Measurements from ENCODE around the gene TNIK. TPM values are rescaled to one million over a fixed set of nuclear protein-coding genes. Genes with fewer than 3 reads are reported as not detected.
A peak's percentile ranks its signal among the peaks of the same experiment; 100 is the strongest.

The TNIK gene
- total RNA-seq, 1 experiment from 2014 or later, result 22.4 TPM

DNA sequence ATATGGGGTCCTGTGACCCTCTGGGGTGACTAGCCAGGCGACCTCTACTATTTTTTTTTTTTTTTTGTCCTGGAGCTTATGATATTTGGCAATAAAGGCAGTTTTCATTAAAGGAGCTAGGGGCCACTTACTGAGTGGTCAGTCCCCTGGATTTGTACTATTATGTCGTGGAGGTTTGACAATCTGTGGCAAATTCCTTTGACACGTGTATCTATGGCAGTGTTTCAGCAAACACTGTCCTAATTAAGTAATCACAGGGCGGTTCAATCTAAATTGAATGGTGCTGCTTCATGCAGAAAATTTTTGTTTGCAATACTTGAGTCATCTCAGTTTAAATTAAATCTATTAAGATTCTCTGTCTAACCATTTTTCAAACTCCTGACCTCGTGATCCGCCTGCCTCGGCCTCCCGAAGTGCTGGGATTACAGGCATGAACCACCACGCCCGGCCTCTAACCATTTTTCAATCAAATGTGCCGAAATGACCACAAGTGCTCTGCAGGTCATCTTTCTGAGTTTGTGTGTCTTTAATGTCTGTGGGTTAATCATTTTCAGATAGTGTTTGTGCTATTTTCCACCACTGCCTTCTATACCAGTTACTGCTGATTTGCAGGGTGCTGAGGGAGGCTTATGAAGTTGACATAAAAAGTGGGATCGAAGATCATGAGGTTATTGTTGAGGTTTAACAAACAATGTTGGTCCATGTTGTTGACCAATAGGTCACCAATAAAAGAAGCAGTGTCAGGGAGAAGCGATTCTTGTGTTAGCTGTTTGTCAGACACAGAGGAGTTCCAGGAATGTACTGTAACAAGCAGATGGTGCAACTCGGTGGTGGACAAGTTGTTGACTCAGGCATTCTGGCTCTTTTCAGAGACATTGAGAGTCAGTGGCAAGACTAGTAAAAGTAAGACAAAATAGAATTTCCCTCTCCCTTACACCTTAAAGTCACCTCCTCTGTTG, 415.1 kb downstream of the TNIK start:
- no peaks in the 10 kb centered on the region for H3K36me3 ChIP-seq (ENCODE audit: control insufficient read depth, insufficient read depth, low read length)
- Mint-ChIP-seq H3K36me3 (ENCODE audit: insufficient read depth, unreplicated experiment) (no peaks in the 10 kb centered on the region), H3K27ac (ENCODE audit: unreplicated experiment) (peak overlapping the region; percentile 88), H3K4me1 (ENCODE audit: low read depth, unreplicated experiment) (peaks cover 52% of the 10 kb centered on the region), H3K9me3 (ENCODE audit: unreplicated experiment) (no peaks in the 10 kb centered on the region), H3K27me3 (ENCODE audit: insufficient read depth, unreplicated experiment) (no peaks in the 10 kb centered on the region), H3K4me3 (ENCODE audit: unreplicated experiment) (no peak overlapping the region)
- POLR2A ChIA-PET, result interaction anchor here (0.6 kb wide), 1 partner anchor 33 kb away, joined by 4 read pairs; no protein-coding TSS in a partner anchor
- DNase-seq, result peak; percentile 66 to 67
- BruUV-seq (replicated peaks), result no TSS peak
- no peaks in the 10 kb centered on the region for H3K9me3 ChIP-seq
- no peaks in the 10 kb centered on the region for H3K27me3 ChIP-seq (replicated peaks; ENCODE audit: control insufficient read depth, insufficient read depth, low read length)
- TF ChIP-seq, protein P1, sequence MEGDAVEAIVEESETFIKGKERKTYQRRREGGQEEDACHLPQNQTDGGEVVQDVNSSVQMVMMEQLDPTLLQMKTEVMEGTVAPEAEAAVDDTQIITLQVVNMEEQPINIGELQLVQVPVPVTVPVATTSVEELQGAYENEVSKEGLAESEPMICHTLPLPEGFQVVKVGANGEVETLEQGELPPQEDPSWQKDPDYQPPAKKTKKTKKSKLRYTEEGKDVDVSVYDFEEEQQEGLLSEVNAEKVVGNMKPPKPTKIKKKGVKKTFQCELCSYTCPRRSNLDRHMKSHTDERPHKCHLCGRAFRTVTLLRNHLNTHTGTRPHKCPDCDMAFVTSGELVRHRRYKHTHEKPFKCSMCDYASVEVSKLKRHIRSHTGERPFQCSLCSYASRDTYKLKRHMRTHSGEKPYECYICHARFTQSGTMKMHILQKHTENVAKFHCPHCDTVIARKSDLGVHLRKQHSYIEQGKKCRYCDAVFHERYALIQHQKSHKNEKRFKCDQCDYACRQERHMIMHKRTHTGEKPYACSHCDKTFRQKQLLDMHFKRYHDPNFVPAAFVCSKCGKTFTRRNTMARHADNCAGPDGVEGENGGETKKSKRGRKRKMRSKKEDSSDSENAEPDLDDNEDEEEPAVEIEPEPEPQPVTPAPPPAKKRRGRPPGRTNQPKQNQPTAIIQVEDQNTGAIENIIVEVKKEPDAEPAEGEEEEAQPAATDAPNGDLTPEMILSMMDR (IDR thresholded peaks at IDR 0.05; ENCODE audit: insufficient read depth in 1 of 2, low read depth in 1 of 2, low read length in 1 of 2, severe bottlenecking in 1 of 2, unreplicated experiment in 1 of 2), result no peak
- CTCF ChIA-PET, result interaction anchor here (0.7 to 1.9 kb wide), 2 partner anchors 33 to 83 kb away, joined by 5 to 12 read pairs; no protein-coding TSS in a partner anchor
- intact Hi-C loops (cut with micrococcal nuclease; ENCODE audit: unreplicated experiment), result loop anchor here (1.0 kb wide), 4 partner anchors 10 to 85 kb away; no protein-coding TSS in a partner anchor
- no peak overlapping the region for H3K4me3 ChIP-seq (ENCODE audit: low read depth, low read length)
- H3K4me1 ChIP-seq, result peaks cover 47% of the 10 kb centered on the region

GRCh38 chr3:171044384-171044783, 415.8 kb downstream of the TNIK start:
- peak overlapping the region; percentile 88 for H3K27ac Mint-ChIP-seq (ENCODE audit: unreplicated experiment)
- intact Hi-C loops (cut with micrococcal nuclease; ENCODE audit: unreplicated experiment), result loop anchor here (1.0 kb wide), 1 partner anchor 11 kb away; no protein-coding TSS in a partner anchor
- CTCF ChIA-PET, result interaction anchor here (1.9 kb wide), 1 partner anchor 83 kb away, joined by 12 read pairs; no protein-coding TSS in a partner anchor

GRCh38 chr3:171039674-171040073, 420.5 kb downstream of the TNIK start:
- Histone ChIP-seq H3K4me3 (ENCODE audit: low read depth, low read length) (no peak overlapping the region), H3K9me3 (no peaks in the 10 kb centered on the region), H3K36me3 (ENCODE audit: control insufficient read depth, insufficient read depth, low read length) (no peaks in the 10 kb centered on the region), H3K4me1 (peaks cover 40% of the 10 kb centered on the region), H3K27me3 (replicated peaks; ENCODE audit: control insufficient read depth, insufficient read depth, low read length) (no peaks in the 10 kb centered on the region)
- Mint-ChIP-seq H3K4me1 (ENCODE audit: low read depth, unreplicated experiment) (peaks cover 46% of the 10 kb centered on the region), H3K27ac (ENCODE audit: unreplicated experiment) (no peak overlapping the region), H3K27me3 (ENCODE audit: insufficient read depth, unreplicated experiment) (no peaks in the 10 kb centered on the region), H3K9me3 (ENCODE audit: unreplicated experiment) (no peaks in the 10 kb centered on the region), H3K4me3 (ENCODE audit: unreplicated experiment) (no peak overlapping the region), H3K36me3 (ENCODE audit: insufficient read depth, unreplicated experiment) (no peaks in the 10 kb centered on the region)
- intact Hi-C loops (cut with micrococcal nuclease; ENCODE audit: unreplicated experiment), result no loop called here
- ChIA-PET CTCF (no interaction called here), POLR2A (no interaction called here)
- no peak for DNase-seq
- TF ChIP-seq, protein P1 (IDR thresholded peaks at IDR 0.05; ENCODE audit: insufficient read depth in 1 of 2, low read depth in 1 of 2, low read length in 1 of 2, severe bottlenecking in 1 of 2, unreplicated experiment in 1 of 2), result no peak
- no TSS peak for BruUV-seq (replicated peaks)

More at GRCh38 chr3:171044384-171044783, 415.8 kb downstream of the TNIK start:
- Mint-ChIP-seq H3K36me3 (ENCODE audit: insufficient read depth, unreplicated experiment) (no peaks in the 10 kb centered on the region), H3K4me3 (ENCODE audit: unreplicated experiment) (peak overlapping the region; percentile 27), H3K9me3 (ENCODE audit: unreplicated experiment) (no peaks in the 10 kb centered on the region), H3K4me1 (ENCODE audit: low read depth, unreplicated experiment) (peaks cover 58% of the 10 kb centered on the region), H3K27me3 (ENCODE audit: insufficient read depth, unreplicated experiment) (no peaks in the 10 kb centered on the region)
- H3K9me3 ChIP-seq, result no peaks in the 10 kb centered on the region
- no peaks in the 10 kb centered on the region for H3K27me3 ChIP-seq (replicated peaks; ENCODE audit: control insufficient read depth, insufficient read depth, low read length)
- no peaks in the 10 kb centered on the region for H3K36me3 ChIP-seq (ENCODE audit: control insufficient read depth, insufficient read depth, low read length)
- no peak overlapping the region for H3K4me3 ChIP-seq (ENCODE audit: low read depth, low read length)
- no peak for DNase-seq
- no TSS peak for BruUV-seq (replicated peaks)
- H3K4me1 ChIP-seq, result peaks cover 40% of the 10 kb centered on the region
- POLR2A ChIA-PET, result no interaction called here
- TF ChIP-seq, protein P1 (IDR thresholded peaks at IDR 0.05; ENCODE audit: insufficient read depth in 1 of 2, low read depth in 1 of 2, low read length in 1 of 2, severe bottlenecking in 1 of 2, unreplicated experiment in 1 of 2), result no peak

Data from Caco-2 (cell line).